ENCODE measurements around the gene DBI. TPM values are rescaled to one million over a fixed set of nuclear protein-coding genes. Genes with fewer than 3 reads are reported as not detected.

DBI gene
- total and polyA plus RNA-seq, 2 of the 8 experiments (the other 6 are each of a cell fraction or from before 2014, with no cell fraction given), result 180 to 212 TPM

- no peak for TF ChIP-seq PHF8 (conservative IDR thresholded peaks at IDR 0.05; ENCODE audit: low read depth, low read length)
- no peak for TF ChIP-seq EZH2 (IDR thresholded peaks at IDR 0.05; ENCODE audit: low read depth, low read length, severe bottlenecking)
- TF ChIP-seq SP1 (IDR thresholded peaks at IDR 0.05; ENCODE audit: low read depth, low read length), result no peak
These were observed 49.6 kb downstream of the DBI start (continued) for GRCh38 chr2:119416299-119416923.
